ENCODE data around the gene RPL10. TPM values are rescaled to one million over a fixed set of nuclear protein-coding genes. Genes with fewer than 3 reads are reported as not detected.
"Not testable (repeated sequence)": the region's sequence is repeated elsewhere in the genome, so short reads cannot be mapped to it uniquely, and the experiment has no call there.

RPL10 gene
- total RNA-seq, 1 donor from 2014 or later = 2,364 TPM

DNA sequence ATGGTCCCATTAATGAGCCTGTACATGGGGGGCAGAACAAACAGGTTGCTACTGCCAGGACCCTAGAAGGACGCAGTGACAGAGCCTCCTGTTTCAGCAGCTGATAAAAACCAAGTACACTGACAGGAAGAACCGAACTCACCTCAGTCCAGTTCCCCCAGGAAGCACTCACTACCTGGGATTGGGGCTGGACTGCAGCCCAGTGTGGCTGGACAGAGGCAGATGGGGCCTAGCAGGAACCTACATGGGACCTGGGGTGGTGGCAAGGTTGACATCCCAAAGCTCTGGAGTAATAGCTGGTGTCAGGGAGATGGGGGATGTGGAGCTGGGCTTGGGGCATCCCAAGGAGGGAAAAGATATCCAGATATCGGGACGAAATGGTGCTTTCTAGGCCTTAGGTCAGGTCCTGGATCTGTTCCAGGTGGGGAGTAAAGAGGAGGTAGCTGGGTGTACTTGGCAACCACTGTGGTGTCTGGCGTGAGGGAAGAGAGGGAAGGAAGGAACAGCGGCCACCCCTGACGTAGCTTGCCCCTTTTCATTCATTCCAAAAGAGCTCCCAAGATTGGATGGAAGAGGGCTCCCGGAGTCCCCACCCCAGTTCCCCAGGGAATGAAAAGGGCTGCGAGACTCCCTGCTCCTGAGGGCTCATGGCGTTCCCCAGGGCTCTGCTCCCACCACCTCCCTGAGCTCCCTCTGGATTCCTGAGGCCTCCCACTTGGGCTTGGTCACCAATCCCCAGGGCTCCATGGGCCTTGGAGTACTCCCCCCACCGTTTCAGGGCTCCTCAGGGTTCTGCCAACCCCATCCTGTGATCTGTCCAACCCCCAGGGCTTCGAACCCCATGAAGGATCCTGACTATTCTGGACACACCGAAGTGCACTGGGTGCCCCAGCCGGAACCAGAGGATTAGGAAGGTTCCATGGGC is 14.6 kb upstream of the RPL10 start:
- Mint-ChIP-seq H3K27me3 (no peaks in the 10 kb centered on the region), H3K4me3 (ENCODE audit: low read depth) (no peak overlapping the region), H3K9me3 (ENCODE audit: low read depth) (no peaks in the 10 kb centered on the region), H3K36me3 (ENCODE audit: insufficient read depth) (peaks cover 2% of the 10 kb centered on the region), H3K27ac (no peak overlapping the region), H3K4me1 (ENCODE audit: low read depth) (peaks cover 9% of the 10 kb centered on the region)
- TF ChIP-seq, protein P1, sequence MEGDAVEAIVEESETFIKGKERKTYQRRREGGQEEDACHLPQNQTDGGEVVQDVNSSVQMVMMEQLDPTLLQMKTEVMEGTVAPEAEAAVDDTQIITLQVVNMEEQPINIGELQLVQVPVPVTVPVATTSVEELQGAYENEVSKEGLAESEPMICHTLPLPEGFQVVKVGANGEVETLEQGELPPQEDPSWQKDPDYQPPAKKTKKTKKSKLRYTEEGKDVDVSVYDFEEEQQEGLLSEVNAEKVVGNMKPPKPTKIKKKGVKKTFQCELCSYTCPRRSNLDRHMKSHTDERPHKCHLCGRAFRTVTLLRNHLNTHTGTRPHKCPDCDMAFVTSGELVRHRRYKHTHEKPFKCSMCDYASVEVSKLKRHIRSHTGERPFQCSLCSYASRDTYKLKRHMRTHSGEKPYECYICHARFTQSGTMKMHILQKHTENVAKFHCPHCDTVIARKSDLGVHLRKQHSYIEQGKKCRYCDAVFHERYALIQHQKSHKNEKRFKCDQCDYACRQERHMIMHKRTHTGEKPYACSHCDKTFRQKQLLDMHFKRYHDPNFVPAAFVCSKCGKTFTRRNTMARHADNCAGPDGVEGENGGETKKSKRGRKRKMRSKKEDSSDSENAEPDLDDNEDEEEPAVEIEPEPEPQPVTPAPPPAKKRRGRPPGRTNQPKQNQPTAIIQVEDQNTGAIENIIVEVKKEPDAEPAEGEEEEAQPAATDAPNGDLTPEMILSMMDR (IDR thresholded peaks at IDR 0.05; ENCODE audit: unreplicated experiment) = no peak
- DNase-seq (ENCODE audit: low spot score, unreplicated experiment) = no peak

DNA sequence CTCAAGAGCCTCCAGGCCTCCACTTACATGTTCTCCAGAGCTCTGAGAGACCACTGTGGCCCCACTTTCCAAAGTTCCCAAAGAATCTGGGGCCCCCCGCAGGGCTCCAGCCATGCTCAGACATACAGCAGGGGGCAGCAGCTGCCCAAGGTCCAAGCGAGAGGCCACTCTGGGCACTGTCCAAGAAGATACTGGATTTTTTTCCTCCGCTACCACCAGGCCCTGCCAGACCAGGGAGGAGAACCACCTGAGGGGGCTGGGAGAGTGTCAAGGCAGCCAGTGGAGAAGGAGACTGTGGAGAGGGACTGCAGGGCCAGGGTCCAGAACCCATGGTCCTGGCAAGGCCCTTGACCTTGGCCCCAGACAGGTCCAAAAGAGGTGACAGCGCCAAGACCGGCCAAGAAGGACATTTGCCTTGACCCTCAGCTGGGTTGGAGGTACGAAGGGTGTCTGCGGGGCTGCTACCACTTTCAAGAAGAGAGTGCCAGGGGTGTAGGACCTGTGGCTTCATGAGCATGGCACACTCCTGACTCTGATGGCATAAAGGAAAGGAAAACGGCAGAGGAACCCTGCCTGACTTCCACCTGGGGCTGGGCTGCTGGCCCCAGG is 13.8 kb upstream of the RPL10 start:
- Mint-ChIP-seq H3K4me3 (ENCODE audit: low read depth) (no peak overlapping the region), H3K27ac (no peak overlapping the region), H3K4me1 (ENCODE audit: low read depth) (peaks cover 9% of the 10 kb centered on the region), H3K36me3 (ENCODE audit: insufficient read depth) (peaks cover 2% of the 10 kb centered on the region), H3K9me3 (ENCODE audit: low read depth) (no peaks in the 10 kb centered on the region), H3K27me3 (no peaks in the 10 kb centered on the region)
- TF ChIP-seq, protein P1 (IDR thresholded peaks at IDR 0.05; ENCODE audit: unreplicated experiment) = peak; percentile 41
- no peak for DNase-seq (ENCODE audit: low spot score, unreplicated experiment)

DNA sequence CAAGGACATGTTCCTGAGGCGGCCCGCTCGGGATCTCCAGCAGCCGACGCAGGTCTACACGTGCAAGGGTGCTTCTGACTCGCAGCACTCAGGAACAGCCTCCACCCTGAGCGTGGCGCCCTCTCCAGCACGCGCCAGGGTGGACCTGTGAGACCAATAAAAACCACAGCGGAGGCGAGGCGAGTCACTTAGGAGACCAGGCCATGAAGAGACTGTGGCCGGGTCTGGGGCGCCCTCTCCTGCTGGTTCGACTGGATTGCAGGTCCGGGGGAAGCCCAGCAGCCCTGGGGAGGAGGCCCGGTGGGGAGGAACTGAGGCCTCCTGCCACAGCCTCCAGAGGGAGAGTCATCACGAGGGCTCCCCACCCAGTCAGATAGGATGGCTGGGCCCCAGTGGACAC is 10.1 kb upstream of the RPL10 start:
- not testable (repeated sequence) for H3K27ac Mint-ChIP-seq; H3K4me3 Mint-ChIP-seq (ENCODE audit: low read depth); H3K27me3 Mint-ChIP-seq; H3K36me3 Mint-ChIP-seq (ENCODE audit: insufficient read depth); DNase-seq (ENCODE audit: low spot score, unreplicated experiment); H3K4me1 Mint-ChIP-seq (ENCODE audit: low read depth); H3K9me3 Mint-ChIP-seq (ENCODE audit: low read depth)

DNA sequence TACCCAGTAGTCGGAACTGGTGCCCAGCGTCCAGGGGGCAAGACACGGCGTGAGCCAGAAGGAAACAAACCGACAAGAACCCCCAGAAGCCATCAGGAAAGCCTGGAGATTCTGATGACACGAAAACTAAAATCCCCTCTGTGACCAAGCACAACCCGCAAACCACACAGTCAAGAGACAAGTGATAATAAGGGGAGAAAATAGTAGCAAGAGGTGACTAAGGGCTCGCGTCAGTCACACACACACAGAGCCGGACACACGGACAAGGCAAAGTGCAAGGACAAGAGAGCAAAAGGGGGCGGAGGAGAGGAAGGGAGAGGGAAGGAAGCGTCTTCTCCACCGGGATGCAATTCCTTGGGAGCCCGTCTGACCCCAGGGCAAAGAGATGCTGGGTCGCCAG is 9.5 kb upstream of the RPL10 start:
- not testable (repeated sequence) for DNase-seq (ENCODE audit: low spot score, unreplicated experiment); H3K4me1 Mint-ChIP-seq (ENCODE audit: low read depth); H3K27ac Mint-ChIP-seq; H3K36me3 Mint-ChIP-seq (ENCODE audit: insufficient read depth); H3K4me3 Mint-ChIP-seq (ENCODE audit: low read depth); H3K9me3 Mint-ChIP-seq (ENCODE audit: low read depth); H3K27me3 Mint-ChIP-seq

DNA sequence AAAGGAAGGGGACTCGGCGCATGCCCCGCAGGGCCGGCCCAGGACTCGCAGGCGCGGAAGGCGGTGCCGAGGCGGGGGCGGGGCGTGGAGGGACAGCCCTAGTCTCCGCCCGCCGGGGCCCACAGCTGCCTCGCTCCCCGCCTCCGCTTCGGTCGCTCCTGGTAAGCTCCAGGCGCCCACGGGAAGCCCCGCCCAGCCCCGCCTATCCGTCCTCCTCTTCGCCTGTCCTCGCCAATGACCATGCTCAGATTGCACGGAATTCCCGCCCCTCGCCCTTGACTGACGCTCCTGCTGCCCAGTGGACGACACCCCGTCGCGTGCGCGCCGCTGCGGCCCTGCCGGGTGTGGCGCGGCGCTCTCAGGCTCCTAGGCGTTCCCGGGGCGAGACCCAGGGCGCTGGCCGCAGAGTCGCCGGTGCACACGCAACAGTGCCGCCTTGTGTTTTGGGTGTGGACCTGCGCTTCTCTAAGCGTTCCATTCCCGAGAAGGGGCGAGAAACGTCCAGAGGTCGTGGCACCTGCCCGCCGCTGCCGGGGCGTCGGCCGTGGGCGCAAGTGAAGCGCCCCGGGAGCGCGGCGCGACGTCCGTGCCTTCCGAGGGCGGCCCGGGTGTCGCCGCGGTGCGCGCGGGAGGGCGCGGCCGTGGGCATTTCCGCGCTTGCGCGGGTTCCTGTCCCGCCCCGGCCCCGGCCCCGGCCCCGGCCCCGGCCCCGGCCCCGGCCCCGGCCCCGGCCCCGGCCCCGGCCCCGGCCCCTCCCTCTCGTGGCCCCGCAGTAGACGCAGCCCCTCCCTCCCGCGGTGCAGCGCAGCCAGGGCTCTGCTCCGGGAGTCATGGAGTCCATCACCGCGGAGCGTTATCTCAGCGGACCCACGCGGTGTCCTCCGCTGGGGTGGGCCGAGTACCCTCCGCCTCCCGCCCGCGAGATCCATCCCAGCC is 8.1 kb upstream of the RPL10 start:
- H3K27me3 Mint-ChIP-seq; DNase-seq (ENCODE audit: low spot score, unreplicated experiment); H3K36me3 Mint-ChIP-seq (ENCODE audit: insufficient read depth); H3K9me3 Mint-ChIP-seq (ENCODE audit: low read depth); H3K27ac Mint-ChIP-seq; H3K4me1 Mint-ChIP-seq (ENCODE audit: low read depth); H3K4me3 Mint-ChIP-seq (ENCODE audit: low read depth): not testable (repeated sequence)

DNA sequence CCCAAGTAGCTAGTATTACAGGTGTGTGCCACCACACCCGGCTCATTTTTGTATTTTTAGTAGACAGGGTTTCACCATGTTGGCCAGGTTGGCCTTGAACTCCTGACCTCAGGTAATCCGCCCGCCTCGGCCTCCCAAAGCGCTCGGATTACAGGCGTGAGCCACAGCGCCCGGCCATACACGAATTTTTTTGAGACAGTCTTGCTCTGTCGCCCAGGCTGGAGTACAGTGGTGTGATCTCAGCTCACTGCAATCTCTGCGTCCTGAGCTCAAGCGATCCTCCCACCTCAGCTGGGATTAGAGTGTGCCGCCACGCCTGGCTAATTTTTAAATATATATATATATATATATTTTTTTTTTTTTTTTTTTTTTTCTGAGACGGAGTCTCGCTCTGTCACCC is 1.8 kb upstream of the RPL10 start:
- not testable (repeated sequence) for H3K9me3 Mint-ChIP-seq (ENCODE audit: low read depth); H3K27me3 Mint-ChIP-seq; H3K4me1 Mint-ChIP-seq (ENCODE audit: low read depth)
- H3K36me3 Mint-ChIP-seq (ENCODE audit: insufficient read depth) = peaks cover 13% of the 10 kb centered on the region
- DNase-seq (ENCODE audit: low spot score, unreplicated experiment) = peak; percentile 5
- peak overlapping the region; percentile 99 for H3K27ac Mint-ChIP-seq
- peak overlapping the region; percentile 97 for H3K4me3 Mint-ChIP-seq (ENCODE audit: low read depth)

All from progenitor cell of endocrine pancreas (in vitro differentiated cells).